Measurements from ENCODE around the gene ACAD9.
"Not testable (repeated sequence)": the region's sequence is repeated elsewhere in the genome, so short reads cannot be mapped to it uniquely, and the experiment has no call there.

ACAD9 gene

DNA sequence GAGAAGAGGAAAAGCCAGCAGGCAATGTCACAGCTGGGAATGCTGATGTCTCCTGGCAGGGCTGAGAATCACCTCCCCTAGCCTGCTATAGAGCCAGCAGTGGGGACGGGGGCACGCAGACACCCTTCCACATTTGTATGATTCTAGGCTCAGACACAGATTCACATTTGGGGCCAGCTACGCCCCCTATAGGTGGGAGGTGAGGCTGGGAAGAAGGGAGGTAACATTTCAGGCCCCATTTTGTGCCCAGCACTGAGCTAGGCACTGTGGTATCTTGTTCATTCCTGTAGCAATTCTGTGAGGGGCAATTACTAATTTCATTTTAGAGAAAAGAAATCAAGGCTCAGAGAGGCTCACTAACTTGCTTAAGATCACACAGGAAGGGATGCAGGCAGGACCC is 15.9 kb upstream of the ACAD9 start:
- peak; percentile 31 for DNase-seq

DNA sequence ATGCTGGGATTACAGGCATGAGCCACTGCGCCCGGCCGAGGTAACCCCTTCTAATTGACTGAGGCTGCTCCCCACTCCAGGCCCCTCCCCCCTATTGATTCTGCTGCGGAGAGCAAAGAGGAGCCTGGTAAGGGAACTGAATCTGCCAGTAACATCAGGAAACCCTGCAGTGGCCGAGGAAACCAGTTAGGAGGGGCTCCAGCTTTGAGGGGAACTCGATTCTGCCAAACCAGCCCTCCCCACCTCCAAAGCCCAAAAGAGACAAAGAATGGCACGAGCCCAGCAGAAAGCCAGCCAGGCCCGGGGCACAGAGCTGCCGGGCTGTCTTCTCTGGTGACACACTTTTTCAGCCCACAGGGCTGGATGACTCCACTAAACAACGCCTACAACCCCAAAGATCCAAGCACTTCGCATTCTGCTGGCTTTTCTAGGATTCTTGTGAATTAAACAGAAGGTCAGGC is 15.0 kb upstream of the ACAD9 start:
- no peak for DNase-seq

DNA sequence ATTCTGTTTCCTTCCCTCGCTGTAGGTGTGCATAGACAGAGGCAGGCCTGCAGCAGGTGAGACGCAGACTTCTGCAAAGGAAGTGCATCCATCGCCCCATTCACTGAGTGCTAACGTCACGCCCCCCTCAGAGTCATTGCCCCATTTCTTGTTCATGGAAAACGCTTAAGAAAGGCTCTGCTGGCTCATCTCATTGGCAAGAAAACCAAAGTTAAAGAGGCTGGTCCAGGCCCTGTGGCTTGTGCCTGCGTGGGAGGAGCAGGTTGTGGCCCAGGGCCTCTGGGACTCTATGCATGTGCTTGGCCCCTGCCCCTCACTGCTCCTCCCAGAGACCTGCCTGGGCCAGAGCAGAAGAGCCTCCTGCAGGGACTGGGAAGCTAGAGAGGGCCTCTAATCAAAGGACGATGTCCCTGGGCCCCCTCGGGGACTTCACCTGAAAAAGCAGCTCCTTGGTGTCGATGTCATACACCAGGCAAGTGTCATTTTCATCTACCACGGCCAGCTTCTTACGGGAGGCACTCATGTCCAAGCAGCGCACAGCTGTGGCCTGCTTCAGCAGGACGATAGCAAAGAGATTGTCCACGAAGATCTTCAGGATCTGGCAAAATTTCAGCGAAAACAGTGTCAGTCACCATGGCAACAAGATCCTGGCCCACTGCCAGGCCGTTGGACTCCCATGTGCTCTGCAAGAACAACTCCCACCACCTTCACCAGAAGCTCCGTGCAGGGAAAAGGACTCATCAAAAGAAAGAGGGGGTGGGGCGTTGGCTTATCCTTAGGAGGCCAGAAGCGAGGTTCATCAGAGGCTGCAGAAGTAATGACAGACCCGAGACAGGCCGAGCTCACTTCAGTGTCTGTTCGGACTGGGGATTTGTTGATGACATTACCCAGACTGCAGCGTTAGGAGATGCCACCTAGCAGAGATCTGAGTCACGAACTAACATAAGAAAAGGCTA is 14.3 kb upstream of the ACAD9 start:
- not testable (repeated sequence) for DNase-seq

DNA sequence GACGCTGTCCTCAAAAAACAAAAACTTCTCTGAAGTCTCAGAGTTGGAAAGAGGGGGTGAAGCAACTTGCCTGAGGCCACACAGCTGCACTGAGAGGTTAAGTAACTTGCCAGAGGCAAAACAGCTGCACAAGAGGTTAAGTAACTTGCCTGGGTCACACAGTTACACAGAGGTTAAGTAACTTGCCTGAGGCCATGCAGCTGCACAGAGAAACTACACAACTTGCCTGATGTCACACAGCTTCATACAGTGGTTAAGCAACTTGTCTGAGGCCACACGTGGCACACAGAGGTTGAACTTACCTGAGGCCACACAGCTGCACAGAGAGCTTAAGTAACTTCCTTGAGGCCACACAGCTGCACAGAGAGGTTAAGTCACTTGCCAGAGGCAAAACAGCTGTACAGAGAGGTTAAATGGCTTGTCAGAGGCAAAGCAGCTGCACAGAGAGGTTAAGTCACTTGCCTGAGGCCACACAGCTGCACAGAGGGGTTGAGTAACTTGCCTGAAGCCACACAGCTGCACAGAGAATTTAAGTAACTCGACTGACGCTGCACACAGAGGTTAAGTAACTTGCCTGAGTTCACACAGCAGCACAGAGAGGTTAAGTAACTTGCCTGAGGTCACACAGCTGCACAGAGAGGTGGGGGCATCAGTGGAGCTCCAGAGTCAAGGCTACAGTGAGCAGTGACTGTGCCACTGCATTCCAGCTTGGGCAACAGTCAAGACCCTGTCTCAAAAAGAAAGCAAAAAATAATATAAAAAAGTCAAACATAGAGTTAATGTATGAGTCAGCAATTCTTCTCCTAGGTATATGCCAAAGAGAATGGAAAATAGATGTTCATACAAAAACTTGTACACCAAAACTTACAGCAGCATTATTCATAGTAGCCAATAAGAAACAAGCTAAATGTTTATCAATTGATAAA is 12.0 kb upstream of the ACAD9 start:
- no peak for DNase-seq

DNA sequence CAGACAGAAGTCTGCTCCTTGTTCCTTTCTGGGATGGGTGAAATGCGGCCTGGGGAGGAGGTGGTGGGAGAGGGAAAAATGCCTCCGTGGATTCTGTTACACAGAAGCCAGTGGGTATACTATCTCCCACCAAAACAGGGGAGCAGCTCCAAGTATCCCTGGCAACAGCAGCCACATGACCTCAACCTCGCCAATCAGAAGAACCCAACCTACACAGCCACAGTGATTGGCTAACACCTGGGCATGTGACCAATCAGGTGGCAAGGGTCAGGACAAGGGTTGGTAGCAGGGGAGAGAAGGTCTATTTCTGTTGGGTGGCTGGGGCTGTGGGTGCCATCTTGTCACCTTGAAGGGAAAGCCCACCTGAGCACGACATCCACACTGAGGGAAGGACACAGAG is 9.1 kb upstream of the ACAD9 start:
- DNase-seq, result no peak

DNA sequence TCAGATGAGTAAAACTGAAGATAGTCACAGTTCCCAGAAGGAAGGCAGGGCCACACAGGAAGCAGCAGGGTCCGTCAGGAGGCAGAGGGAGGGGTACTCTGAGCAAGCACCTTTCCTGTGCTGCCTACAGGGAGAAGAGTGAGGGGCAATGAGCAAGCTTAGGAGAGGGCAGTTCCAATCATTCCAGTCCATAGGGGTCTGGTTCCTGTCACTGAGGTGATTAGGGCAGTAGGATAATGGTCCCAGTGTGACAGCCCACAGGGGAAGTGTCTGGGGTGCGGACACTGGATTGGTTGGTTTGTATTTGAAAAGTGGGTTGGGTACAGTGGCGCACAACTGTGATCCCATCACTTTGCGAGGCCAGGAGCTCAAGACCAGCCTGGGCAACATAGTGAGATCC is 7.1 kb upstream of the ACAD9 start:
- no peak for DNase-seq

DNA sequence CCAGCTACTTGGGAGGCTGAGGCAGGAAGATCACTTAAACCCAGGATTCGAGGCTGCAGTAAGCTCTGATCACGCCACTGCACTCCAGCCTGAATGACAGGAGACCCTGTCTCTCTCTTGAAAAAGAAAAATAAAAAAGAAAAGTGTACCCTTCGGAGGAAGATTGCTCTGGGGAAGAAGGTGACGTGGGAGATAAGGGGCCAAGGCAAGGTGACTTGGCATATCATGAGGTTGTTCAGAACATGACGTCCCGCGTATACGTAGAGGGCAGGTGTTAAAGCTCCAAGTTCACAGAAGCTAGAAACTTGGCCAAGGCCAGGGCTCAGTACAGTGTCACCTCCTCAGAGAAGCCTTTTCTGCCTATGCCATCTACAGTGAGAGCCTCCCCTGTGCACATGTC is 6.7 kb upstream of the ACAD9 start:
- DNase-seq, result no peak

DNA sequence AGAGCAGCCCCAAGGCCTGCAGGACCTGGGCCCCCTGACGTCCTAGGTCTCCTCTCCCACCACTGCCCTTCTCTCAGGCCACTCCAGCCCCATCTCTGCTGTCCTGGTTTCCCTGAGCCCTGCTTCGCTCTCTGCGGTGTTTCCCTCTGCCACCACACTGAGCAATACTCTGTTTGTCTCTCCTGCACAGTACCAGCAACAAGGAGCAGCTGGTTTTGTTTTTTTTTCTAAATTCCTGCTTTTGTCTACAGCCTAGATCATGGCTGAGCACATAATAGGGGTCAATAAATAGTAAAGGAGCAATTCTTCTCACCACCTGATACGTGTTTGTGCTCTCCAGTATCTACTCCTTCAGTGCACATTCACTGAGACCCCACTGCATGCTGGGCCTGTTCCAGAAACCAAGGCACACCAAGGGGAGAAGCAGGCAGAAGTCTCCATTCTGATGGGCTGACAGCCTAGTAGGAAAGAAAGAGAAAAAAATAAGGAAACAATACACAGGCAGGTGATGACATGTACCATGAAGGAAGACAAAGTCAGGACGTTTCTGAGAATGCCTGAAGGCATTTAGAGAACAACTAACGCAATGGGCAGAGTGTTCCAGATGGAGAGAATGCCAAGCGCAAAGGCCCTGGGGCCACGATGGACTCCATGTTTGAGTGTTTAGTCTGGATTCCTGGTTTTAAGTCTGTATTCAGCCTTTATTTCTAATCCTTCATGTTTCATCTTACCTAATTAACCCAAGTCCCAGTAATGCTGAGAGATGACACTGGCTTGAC is 6.0 kb upstream of the ACAD9 start:
- no peak for DNase-seq

DNA sequence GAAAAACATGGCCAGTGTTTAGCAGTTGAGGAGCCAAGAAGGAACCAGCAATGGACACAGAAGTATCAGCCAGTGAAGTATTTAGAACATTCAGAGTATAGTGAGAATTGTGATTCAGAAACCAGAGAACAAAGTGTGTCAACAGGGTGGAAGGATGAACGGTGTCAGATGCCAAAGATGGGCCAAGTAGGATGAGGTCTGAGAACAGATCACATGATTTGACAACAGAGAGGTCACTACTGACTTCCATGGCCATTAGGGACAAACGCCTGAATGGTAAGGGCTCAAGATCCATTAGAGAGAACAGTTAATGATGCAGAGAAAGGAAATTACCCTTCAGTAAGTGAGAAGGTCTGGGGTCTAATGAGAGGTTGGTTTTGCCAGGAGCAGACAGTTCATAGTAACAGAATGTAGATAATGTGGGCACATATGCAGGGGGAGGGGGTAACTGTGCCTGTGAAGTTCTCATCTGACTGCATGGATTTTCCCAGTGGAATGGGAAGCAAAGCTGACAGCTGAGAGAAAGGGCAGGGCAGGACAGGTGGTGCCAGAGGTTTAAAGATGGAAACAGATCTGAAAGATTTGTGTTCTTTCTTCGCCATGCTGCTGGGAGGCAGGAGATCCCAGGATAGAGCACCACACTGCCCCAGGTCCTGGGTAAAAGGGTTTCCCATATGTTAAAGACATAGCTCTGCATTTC is 4.8 kb upstream of the ACAD9 start:
- DNase-seq, result no peak

DNA sequence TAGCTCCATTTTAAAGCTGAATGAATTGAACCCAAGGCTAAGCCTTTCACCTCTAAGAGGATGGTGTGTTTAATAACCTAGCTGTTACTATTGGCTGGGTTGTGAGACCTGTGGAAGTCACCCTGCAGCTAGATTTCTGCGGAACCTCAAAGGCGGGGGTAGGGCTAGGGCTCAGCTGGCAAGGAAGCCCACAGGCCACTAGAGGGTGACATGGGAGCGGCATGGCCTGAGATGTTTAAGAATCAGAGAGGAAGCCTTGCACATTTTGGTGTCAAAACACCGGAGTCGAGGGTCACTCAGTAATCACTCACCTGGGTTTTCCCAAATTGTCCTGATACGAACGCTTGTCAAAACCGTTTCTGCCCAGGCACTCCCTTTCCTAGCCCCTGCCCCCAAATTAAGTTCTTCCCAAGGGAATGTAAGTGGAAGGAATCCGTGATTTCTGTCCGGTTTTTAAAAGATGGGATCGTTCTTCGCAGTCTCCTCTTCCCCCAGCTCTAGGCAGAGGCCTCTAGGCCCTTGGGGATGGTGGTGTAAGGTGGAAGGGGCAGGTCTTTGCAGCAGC is 3.8 kb upstream of the ACAD9 start:
- peak; percentile 77 for DNase-seq

DNA sequence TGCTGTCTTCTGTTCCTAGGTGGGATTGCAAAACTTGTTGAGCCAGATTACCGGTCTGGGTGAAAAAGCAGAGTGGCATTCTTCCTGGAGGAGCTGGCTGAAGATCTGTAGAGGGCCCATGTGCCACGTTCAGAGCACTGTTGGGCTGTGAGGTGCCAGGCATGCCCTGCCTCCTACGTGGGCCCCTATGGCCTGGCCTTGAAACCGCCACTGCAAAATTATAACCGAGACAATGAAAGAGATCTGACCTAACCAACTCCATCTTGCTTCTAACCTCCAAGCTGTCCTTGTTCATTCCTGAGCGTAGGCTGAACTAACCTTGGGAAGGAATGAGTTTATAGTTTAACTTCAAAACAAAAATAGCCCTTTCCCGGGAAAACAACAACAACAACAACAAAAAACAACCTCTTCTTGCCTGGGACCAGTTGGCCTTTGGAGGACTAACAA is 1.4 kb upstream of the ACAD9 start:
- DNase-seq, result no peak

DNA sequence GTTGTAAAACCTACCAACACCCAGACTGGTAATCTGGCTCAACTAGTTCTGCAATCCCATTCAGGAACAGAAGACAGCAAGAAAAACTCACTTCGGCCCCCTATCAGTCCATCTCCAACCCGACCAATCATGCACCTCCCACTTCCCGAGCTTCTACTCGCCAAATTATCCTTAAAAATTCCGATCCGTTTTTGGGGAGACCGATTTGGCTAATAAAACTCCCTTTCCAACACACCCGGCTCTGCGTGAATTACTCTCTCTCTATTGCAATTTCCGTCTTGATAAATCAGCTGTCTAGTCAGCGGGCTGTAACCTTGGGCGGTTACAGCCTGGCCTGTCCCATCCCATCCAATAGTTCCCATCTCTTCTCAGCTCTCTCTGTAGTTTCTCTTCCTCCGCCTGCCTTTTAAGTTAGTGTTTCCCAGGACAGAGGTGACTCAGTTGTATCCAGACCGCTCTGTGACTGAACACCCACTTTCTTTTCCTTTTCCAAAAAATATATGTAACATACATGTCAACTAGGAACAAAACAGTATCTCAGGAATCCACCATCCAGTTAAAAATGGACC is 780 bp upstream of the ACAD9 start:
- DNase-seq, result no peak

DNA sequence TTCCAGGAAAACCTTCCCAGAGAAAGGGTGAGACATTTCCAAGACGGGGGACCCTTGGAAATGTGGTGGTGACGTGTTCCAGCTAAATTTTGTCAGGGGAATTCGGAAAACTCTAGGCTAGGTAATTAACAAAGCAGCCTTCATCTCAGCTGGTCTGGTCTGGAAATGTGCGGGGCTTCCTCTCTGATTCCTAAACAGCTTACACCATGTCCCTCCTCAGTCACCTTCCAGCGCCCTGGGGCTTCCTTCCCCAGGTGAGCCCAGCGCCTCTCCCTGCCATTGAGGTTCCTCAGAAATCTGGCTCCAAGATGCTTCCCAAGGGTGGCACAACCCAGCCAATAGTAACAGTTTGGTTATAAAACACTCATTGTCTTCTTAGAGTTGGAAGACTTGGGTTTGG is 571 bp downstream of the ACAD9 start:
- no peak for DNase-seq

DNA sequence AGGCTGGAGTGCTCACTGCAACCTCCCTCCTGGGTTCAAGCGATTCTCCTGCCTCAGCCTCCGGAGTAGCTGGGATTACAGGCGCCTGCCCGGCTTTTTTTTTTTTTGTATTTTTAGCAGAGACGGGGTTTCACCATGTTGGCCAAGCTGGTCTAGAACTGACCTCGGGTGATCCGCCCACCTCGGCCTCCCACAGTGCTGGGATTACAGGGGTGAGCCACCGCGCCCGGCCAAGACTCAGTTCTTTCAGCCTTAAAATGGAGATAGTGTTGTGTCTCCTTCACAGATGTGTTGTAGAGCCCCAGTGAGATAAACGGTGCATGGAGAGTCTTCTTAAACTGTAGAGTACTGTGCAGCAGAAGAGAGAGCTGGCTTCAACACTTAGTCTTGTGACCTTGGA is 1.0 kb downstream of the ACAD9 start:
- DNase-seq, result not testable (repeated sequence)

DNA sequence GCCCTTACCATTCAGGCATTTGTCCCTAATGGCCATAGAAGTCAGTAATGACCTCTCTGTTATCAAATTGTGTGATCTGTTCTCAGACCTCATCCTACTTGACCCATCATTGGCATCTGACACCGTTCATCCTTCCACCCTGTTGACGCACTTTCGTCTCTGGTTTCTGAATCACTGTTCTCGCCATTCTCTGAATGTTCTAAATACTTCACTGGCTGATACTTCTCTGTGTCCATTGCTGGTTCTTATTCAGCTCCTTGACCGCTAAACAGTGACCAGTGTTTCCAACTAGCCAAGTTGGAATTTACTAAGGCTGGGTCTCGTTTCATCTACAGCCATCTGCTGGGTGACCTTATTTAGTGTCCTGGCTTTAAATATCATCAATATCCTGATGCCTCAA is 2.2 kb downstream of the ACAD9 start:
- no peak for DNase-seq

DNA sequence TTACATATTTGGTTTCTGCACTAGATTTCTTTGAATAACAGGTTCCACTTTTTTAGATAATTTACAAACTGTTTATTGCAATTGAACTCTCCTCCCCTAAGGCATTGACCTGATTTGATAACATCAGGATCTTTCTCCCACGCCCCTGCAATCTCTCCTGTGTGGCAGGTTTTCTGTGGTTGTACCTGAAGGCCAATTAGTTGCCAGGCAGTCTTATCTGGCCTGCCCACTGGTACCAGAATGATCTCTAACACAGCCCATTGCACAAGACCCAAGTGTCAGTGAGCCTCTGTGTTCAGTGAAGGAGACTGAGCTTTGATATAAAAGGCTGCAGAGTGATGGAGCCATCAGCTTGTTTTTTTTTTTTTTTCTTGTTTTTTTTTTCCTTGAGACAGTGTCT is 3.3 kb downstream of the ACAD9 start:
- no peak for DNase-seq

DNA sequence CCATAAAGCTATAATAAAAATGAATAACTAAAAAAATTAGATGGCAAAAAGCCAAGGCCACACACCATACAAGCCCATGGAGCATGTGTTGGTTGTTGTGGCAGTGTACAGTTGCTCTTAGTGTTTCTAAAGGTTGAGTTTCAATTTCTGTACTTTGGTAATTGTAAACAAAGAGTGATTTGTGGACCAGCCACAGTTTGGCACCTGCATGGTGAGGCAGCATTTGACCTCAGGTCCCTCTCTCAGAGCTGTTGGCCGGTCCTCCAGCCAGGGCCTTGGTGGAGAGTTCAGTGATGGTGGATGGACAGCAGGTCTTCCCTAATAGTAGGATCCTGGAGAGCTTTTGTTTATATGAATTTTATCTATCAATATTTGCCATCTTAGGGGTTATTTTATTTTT is 5.6 kb downstream of the ACAD9 start:
- DNase-seq, result no peak

DNA sequence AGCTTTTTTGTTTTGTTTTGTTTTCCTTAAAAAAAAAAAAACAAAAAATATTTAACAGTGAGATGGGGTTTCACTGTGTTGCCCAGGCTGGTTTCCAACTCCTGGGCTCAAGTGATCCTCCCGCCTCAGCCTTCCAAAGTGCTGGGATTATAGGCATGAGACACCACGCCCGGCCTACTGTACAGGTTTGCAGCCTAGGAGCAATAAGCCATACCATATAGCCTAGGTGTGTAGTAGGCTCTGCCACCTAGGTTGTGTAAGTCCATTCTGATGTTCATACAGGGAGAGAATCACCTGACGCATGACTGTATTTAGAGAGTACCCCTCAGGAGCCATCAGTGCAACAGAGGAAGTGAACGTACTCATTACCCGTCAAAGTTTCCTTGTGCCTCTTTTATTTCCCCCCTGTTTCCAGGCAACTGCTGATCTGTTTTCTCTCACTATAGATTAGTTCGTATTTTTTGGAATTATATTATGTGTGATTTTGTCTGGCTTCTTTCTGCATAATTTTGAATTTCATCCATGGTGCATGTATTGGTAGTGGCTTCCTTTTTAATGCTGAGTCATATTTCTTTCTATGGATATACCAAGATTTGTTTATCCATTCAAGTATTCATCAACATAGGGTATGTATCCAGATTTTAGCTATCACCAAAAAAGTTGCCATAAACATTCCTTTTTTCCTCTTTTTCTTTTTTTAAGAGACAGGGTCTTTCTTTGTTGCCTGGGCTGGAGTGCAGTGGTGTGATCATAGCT is 9.9 kb downstream of the ACAD9 start:
- no peak for DNase-seq

DNA sequence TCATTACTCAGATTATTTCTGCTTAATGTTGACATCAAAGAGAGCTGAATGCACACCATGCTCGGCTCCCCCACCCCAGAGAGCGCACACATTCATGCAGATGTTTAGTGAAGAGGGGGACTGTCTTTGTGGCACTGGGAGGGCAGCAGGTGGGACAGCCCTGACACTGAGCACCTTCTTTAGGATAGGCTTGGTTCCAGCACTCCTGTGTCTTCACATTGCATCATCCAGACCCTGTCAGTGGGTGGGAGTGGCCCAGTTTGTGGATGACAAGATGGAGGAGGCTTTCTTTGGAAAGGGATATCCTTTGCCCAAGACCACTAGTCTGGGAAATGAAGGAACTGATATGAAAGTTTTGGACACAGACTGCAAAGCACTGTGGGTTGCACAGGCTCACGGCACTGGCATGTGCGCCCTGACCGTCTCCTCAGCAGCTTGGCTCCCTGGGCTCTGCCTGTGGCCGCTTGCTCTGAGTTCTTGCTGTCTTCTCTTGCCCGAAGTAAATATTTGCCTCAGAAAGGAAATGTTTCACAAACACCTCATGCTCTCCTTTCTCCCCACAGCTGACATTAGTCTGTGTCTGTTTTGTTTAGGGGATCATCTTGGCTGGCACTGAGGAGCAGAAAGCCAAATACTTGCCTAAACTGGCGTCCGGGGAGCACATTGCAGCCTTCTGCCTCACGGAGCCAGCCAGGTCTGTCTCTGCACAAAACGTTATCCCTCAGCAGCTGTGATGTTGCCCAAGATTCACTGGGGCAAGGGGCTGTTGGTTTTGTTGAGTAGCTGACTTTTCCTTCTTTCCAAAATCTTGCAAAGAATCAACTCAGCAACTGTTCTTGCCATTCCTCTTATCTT is 16.6 kb downstream of the ACAD9 start:
- DNase-seq, result no peak

DNA sequence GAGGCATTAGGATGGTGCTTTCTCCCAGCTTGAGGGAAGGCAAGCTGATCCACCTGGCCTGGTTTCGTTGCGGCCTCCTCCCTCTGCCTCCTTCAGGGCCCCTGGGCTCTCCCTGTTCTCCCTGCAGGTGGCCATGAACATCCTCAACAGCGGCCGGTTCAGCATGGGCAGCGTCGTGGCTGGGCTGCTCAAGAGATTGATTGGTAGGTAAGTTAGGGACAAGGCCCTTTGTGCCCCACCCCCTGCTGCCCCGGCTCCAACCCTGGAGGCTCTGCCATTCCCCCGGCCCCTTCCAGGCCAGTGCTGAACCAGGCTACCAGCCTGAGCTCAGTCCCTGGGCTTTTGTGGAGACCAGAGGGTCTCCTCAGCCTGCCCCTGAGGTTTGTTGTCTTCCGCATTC is 23.0 kb downstream of the ACAD9 start:
- no peak for DNase-seq
